GM18520 (cell line): ENCODE data around the gene CCNL1.
A peak's percentile ranks its signal among the peaks of the same experiment; 100 is the strongest.
"Not testable (repeated sequence)": the region's sequence is repeated elsewhere in the genome, so short reads cannot be mapped to it uniquely, and the experiment has no call there.

Source experiments
- ATAC-seq: cut with Tn5 transposase; IDR thresholded peaks from one replicate; pipeline ENCODE4 v1.9.1; 2021; ENCODE audit not compliant: unreplicated experiment

The CCNL1 gene

DNA sequence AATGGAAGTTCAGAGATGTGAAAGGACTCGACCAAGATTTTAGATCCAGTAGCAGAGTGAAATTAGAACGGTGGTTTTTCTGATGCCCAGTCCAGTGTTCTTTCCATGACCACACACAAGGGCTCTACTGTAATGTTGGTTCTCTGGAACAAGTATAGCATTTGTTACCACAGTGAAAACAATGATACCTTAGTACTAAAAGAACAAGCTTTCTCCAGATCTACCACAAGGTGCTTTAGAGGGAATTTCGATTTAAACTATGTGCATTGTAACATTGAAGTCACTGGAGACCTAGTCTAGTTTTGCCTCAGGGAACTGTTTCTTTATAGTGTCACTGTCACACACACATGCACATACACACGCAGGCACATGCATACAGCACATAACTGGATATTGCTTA is 12.8 kb upstream of the CCNL1 start:
- ATAC-seq: no peak

- no peak for ATAC-seq
These were observed 10.9 kb upstream of the CCNL1 start for GRCh38 chr3:157170861-157171260.

GRCh38 chr3:157167371-157168042 is 7.6 kb upstream of the CCNL1 start:
- ATAC-seq: no peak

- ATAC-seq: peak; percentile 70
These were observed 6.6 kb upstream of the CCNL1 start for GRCh38 chr3:157166561-157166960.

- ATAC-seq: no peak
These were observed 6.2 kb upstream of the CCNL1 start for GRCh38 chr3:157166115-157166514.

DNA sequence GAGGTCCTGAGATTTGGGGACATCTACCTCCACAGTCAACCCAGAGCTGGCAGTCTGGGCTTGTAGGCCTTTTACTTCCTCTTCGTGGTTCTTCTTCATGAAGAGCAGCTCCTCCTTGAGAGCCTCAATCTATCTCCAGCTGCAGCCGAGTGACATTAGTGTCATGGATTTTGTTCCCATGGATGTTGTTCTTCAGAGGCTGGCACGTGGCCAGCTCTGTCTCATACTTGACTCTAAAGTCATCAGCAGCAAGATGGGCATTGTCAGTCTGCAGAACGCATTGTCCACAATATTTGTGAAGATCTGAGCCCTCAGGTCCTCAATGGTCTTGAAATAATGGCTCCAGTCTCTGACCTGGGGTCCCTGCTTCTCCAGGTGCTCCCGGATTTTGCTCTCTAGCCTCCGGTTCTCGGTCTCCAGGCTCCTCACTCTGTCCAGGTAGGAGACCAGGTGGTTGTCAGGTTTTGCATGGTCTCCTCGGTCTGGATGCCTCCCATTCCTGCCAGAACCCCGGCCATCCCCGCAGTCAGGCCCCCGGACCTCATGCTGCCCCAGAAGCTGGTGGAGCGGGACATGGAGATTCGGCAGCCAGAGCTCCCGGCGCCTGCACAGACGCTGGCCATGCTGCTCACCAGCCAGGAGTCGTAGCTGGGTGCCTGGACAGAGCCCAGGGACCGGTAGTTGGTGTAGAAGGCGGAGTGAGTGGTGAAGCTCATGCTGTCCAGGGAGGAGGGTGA is 3.4 kb upstream of the CCNL1 start:
- no peak for ATAC-seq

DNA sequence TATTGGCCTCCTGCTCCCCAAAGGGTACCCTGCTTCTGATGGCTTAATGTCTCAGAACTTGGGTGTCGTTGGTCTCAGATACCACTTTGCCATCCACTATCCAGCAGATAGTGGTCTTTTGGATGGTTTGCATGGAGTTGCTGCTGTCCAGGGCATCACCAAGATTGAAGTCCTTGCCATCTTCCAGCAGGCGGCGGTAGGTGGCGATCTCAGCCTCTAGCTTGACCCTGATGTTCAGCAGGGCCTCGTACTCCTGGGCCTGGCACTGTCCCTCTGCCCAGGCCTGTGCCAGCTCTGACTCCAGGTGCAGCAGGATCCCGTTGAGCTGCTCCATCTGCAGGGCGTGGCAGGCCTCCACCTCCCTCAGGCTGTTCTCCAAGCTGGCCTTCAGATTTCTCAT is 2.7 kb upstream of the CCNL1 start:
- ATAC-seq: not testable (repeated sequence)

GRCh38 chr3:157160658-157161424 is 894 bp upstream of the CCNL1 start:
- ATAC-seq: peak; percentile 32

GRCh38 chr3:157159037-157159761 is 748 bp downstream of the CCNL1 start:
- peak; percentile 20 for ATAC-seq

DNA sequence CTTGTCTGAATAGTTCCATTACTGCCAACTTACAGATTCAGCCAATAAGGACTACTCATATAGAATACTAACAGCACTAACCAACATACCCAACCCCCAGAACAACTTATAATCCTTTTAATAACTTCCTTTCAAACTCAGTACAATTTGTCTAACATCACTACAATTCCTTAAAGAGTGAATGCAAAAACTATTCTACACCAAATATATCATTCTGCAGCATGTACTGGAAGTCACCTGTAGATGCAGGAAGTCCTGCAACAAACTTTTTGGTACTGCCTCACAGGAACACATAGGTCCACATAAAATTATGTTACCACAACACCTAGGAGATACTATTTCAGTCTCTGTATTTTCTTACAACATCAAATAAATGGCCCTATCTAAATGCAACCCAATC is 2.1 kb downstream of the CCNL1 start:
- no peak for ATAC-seq

DNA sequence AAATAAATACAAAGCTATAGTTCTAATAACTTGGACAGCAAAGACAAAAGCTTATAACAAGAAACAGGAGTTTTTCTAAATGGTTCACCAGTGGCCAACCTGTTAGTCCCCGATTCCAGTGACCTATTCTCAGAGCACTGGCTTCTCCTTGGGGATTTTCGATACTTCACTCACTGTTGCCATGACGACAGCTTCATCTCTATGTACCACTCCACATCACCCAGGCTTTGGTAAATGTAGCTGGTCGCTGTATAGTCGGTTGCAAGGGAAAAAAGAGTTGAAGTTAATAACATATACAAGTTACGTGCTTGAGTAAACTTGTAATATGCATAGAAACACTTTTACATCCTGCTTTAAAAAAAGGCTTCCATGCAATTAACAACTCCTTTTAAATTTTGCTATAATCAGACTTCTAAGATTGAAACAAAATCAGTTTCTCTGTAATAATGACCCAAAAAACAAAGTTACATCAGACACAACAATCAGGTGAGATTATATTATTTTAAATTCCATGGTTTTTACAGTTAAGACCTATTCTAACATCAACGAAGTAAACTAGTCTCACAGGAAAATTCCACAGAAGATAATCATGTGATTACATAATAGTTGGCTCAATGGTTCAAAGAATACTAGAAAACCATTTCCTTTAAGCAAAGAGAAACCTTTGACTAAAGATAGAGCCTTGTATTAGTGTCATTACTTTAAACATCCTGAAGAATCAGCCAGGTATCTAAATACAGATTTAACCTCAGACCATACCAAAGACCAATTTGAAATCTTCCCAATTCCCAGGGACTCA is 2.9 kb downstream of the CCNL1 start:
- no peak for ATAC-seq

DNA sequence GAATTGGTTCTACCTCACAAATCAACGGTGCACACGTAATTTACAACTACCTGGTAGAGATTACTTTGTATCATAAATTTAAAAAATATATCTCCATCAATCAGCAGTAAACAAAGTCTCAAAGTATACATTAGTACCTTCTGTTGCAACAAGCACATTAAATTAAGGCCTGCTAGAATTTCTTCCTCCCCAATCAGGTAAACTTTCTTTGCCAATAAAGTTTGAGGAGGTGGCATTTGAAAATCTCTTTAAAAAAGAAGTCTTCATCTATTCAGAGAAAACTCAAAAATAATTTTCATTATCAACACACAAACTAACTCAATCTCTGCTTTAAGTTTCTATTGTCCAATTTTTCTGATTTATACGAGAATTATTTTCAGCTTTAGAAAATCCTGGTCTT is 4.4 kb downstream of the CCNL1 start:
- no peak for ATAC-seq

DNA sequence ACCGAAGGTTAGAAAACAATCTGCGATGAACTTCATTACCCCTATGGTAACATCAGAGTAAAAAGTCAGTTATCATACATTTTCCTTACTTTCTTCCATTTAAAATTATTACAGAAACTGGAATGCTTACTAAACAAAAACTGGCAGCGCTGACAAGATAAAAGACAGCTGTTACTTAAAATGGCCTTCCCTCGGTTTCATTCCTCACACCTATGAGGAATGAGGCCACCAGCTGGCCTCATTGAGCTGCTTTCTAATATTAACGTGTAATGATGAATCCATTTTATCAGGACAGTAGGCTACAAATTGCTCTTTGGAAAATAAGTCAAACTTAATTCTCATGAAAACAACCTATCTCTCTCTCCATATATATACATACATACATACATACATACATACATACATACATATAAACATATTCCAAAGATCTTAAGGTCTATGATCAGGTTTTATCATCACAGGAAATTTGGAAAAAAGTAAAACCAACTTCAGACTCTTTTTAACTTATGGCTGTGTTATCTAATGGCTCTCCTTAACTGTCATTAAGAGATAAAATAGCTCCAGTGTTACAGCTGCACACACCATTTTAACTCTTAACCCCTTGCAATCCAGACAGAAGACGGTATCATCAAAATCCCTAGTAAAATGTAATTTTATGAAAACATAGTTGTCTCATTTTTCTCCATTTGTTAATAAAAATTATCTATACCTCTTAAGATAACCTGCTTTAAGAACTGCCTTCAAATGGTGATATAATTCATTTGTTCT is 5.2 kb downstream of the CCNL1 start:
- ATAC-seq: no peak

DNA sequence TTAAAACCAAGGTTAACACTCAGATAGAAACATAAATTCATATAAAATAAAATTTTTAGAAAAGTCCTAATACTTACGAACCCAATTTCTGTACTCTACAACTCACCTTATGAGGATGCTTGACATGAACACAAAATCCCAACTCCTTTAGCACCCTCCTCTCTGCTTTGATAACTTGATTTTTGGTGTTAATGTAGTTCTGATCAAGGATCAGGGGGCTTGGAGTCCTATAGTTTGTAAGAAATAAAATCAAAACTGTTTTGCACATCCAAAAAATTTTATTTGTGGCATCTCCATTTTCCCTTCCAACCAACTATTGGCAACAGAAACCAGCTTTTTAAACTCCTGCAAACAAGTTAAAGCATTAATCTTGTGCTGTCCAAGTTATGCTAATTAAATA is 7.0 kb downstream of the CCNL1 start:
- ATAC-seq: no peak

GRCh38 chr3:157152438-157152837 is 7.5 kb downstream of the CCNL1 start:
- ATAC-seq: no peak

- no peak for ATAC-seq
These were observed 8.3 kb downstream of the CCNL1 start for GRCh38 chr3:157151627-157152026.

- ATAC-seq: no peak
These were observed 8.8 kb downstream of the CCNL1 start for GRCh38 chr3:157151151-157151550.

GRCh38 chr3:157149136-157149696 is 10.7 kb downstream of the CCNL1 start:
- ATAC-seq: no peak

GRCh38 chr3:157148196-157148889 is 11.6 kb downstream of the CCNL1 start:
- ATAC-seq: peak; percentile 53
